HS-27A (cell line): ENCODE results near the gene PGLYRP4.

Source experiments
- DNase-seq: peaks from one replicate; pipeline ENCODE4 v3.0.0-alpha.2; 2012; ENCODE audit warnings: low read depth, missing footprints

PGLYRP4 gene

GRCh38 chr1:153288634-153289275, 59.9 kb downstream of the PGLYRP4 start:
- DNase-seq = no peak
